ENCODE results near the gene ICOSLG. TPM values are rescaled to one million over a fixed set of nuclear protein-coding genes. Genes with fewer than 3 reads are reported as not detected.
"Not testable (repeated sequence)": the region's sequence is repeated elsewhere in the genome, so short reads cannot be mapped to it uniquely, and the experiment has no call there.

ICOSLG gene
- total RNA-seq, 4 donors from 2014 or later, result 0.54 to 2.9 (median 1.3) TPM

- H3K27me3 ChIP-seq; H3K4me1 ChIP-seq; H3K9me3 ChIP-seq; H3K36me3 ChIP-seq; intact Hi-C loops (cut with DNase I); DNase-seq; H3K27ac ChIP-seq; H3K4me3 ChIP-seq (replicated peaks in 1 of 3): not testable (repeated sequence)
- WGBS, 2 donors, result no CpG with 5 or more reads among the region's 8 CpGs
Observed at GRCh38 chr21:44182202-44182601, 58.5 kb downstream of the ICOSLG start.

- H3K36me3 ChIP-seq; H3K4me1 ChIP-seq; H3K27ac ChIP-seq; DNase-seq; H3K9me3 ChIP-seq; H3K27me3 ChIP-seq; H3K4me3 ChIP-seq (replicated peaks in 1 of 3); intact Hi-C loops (cut with DNase I): not testable (repeated sequence)
- no CpG with 5 or more reads among the region's 4 CpGs for WGBS, 2 donors
Observed at GRCh38 chr21:44181506-44181905, 59.2 kb downstream of the ICOSLG start.

- H3K27ac ChIP-seq; H3K27me3 ChIP-seq; H3K4me3 ChIP-seq (replicated peaks in 1 of 3); DNase-seq; H3K9me3 ChIP-seq; H3K4me1 ChIP-seq; intact Hi-C loops (cut with DNase I); H3K36me3 ChIP-seq: not testable (repeated sequence)
- WGBS, 2 donors, result no CpG with 5 or more reads among the region's 14 CpGs
Observed at GRCh38 chr21:44176127-44176526, 64.6 kb downstream of the ICOSLG start.

GRCh38 chr21:44175189-44175588 is 65.6 kb downstream of the ICOSLG start:
- H3K27ac ChIP-seq; H3K27me3 ChIP-seq; intact Hi-C loops (cut with DNase I); H3K4me1 ChIP-seq; H3K4me3 ChIP-seq (replicated peaks in 1 of 3); DNase-seq; H3K9me3 ChIP-seq; H3K36me3 ChIP-seq: not testable (repeated sequence)
- WGBS, 2 donors, result no CpG with 5 or more reads among the region's 17 CpGs

Small RNA genes within 50 kb of the gene (small RNA-seq; reads per million reads assigned to genes)
- not detected for gene AP001059.3

Other genes starting within 250 kb of the ICOSLG start
- 10 to 100 TPM; 38.6 to 77.8 (median 55.3) TPM for gene TRAPPC10, start 228.6 kb downstream of the ICOSLG start, total RNA-seq
- gene PWP2, start 133.5 kb downstream of the ICOSLG start, total RNA-seq, result 10 to 100 TPM in 1 of 4 donors, 1 to 10 TPM in 3; 5.8 to 20.5 (median 7.0) TPM
- 10 to 100 TPM in 2 of 4 donors, 1 to 10 TPM in 2; 2.0 to 73.1 (median 11.8) TPM for gene GATD3, start 107.3 kb downstream of the ICOSLG start, total RNA-seq
- gene DNMT3L, start 21.0 kb upstream of the ICOSLG start, total RNA-seq, result not detected
- gene AIRE, start 44.9 kb upstream of the ICOSLG start, total RNA-seq, result under 1 TPM in 1 of 4 donors, not detected in 3; 0.13 TPM
- 100 to 1,000 TPM in 2 of 4 donors, 10 to 100 TPM in 2; 68.5 to 103 (median 96.8) TPM for gene PFKL, start 59.1 kb upstream of the ICOSLG start, total RNA-seq
- 10 to 100 TPM; 55.2 to 93.4 (median 64.1) TPM for gene CFAP410, start 98.4 kb upstream of the ICOSLG start, total RNA-seq
- 1 to 10 TPM in 1 of 4 donors, under 1 TPM in 3; 0.67 to 2.6 (median 0.88) TPM for gene TRPM2, start 112.7 kb upstream of the ICOSLG start, total RNA-seq
- gene LRRC3, start 214.6 kb upstream of the ICOSLG start, total RNA-seq, result under 1 TPM; 0.78 to 0.92 (median 0.85) TPM